GM12872 (cell line): ENCODE results near the gene ACTRT2.

Experiments used
- TF ChIP-seq, protein P1 (sequence below): IDR thresholded peaks from 3 replicates; pipeline ENCODE4 v1.5.1; 2011; ENCODE audit warnings: low read depth, mild to moderate bottlenecking, low read length, moderate library complexity; ENCODE audit not compliant: insufficient read depth

The ACTRT2 gene

DNA sequence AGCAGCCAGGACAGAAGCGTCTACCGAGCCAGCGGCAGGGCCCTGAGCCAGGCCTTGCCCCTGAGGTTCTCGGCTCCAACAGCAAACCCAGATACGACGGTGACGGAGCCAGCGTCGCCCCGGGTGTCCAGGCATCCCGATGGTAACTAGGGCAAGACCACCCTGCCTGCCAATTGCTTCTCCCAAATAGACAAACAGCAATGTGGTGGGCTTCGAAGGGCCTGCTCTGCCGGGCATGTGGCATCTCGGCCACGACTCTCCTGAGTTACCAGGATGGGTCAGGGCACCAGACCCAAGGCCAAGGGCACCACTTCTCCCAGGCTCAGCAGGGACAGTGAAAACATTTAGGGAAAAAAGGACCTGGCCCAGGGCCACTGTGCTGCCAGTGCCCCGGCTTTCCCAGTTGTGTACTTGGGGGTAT lies 3.2 kb upstream of the ACTRT2 start:
- TF ChIP-seq, protein P1, sequence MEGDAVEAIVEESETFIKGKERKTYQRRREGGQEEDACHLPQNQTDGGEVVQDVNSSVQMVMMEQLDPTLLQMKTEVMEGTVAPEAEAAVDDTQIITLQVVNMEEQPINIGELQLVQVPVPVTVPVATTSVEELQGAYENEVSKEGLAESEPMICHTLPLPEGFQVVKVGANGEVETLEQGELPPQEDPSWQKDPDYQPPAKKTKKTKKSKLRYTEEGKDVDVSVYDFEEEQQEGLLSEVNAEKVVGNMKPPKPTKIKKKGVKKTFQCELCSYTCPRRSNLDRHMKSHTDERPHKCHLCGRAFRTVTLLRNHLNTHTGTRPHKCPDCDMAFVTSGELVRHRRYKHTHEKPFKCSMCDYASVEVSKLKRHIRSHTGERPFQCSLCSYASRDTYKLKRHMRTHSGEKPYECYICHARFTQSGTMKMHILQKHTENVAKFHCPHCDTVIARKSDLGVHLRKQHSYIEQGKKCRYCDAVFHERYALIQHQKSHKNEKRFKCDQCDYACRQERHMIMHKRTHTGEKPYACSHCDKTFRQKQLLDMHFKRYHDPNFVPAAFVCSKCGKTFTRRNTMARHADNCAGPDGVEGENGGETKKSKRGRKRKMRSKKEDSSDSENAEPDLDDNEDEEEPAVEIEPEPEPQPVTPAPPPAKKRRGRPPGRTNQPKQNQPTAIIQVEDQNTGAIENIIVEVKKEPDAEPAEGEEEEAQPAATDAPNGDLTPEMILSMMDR, result no peak

DNA sequence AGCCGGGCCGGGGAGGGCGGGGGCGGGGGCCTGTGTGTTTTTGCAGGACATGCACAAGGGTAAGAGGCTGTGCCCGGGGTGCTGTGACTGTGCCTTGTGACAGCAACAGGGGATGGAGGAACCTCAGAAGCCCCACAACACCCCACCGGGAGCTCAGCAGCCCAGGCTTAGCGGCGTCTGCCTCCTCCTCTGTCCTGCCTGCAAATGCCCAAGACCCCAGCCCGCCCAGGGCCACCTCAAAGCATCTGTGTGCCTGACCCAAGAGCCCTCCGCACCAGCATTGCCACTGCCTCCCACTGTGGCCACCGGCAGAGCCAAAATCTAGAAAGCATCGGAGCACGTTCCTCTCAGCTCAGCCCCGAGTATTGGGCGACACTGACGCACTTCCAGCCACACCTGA lies 2.7 kb upstream of the ACTRT2 start:
- TF ChIP-seq, protein P1, result no peak

DNA sequence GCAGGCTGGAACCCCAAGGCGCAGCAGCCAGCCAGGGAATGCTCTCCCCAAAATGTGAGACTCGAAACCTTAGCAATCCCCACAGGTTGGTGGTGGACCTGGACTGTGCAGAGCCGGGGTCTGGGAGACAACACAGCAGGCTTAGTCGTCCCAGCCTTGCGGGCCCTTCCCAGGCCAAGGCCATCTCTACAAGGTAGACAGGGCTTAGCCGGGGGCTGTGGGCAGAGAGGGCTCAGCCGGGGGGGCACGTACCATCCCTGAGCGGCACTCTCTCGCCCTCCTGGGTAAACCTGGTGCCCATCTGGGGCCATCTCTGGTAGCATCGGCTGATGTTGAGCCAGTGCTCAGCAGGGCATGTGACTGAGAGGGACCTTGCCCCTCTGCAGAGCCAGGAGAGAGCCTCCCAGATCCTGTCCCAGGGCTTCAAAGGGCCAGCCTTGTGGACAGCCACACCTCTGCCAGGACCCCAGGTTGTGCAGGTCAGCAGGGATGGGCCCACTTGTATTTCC lies 2.2 kb upstream of the ACTRT2 start:
- TF ChIP-seq, protein P1, result no peak

DNA sequence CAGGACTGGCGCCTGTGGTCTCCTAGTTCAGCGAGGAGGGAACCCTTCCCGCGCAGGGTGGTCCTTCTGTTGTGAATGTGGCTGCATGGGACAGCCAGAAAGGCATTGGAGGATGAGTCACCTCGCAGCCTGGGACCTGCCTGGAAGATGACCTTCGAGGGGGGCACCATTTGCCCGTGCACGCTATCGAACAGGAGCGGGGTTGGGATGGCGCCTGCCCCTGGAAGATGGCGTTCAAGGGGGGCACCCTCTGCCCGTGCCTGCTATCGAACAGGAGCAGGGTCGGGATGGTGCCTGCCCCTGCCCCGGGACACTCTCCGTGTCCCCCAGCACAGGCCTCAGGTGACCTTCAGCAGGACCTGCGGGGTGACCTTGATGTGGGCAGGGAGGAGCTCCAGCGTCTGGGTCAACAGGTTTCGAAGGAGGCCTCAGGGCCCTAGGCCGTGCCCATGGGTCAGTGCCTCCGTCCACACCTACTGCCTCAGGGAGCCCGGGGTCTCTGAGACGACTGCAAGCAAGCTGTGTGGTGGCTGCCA lies 1.7 kb upstream of the ACTRT2 start:
- TF ChIP-seq, protein P1, result no peak

DNA sequence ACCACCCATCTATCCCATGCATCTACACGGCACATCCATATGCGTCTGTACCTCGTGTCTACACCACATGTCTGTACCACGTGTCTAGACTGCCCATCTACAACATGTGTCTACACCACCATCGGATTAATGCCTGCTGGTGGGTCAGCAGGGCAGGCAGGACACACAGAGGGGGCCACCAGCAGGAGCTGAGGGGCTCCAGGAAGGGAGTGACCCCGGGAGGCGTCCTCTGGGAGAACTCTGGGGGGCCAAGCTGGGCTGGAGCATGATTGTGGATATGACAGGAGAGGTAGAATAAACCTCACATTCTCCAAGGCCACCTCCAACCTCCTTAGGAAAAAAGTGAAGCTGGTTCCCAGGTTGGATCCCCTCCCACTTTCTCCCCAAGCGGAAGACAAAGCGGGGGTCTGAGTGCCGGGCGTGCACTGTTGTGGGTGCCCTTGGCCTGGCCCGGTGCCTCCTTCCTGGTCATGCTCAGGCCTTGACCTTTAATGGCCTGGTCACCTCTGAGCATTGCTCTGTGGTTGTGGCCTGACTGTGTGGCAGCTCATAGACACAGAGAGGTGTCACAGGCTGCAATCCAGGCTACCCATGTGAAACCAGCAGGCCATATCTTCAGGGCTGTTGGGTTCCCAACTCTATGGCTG lies 881 bp upstream of the ACTRT2 start:
- TF ChIP-seq, protein P1, result no peak

DNA sequence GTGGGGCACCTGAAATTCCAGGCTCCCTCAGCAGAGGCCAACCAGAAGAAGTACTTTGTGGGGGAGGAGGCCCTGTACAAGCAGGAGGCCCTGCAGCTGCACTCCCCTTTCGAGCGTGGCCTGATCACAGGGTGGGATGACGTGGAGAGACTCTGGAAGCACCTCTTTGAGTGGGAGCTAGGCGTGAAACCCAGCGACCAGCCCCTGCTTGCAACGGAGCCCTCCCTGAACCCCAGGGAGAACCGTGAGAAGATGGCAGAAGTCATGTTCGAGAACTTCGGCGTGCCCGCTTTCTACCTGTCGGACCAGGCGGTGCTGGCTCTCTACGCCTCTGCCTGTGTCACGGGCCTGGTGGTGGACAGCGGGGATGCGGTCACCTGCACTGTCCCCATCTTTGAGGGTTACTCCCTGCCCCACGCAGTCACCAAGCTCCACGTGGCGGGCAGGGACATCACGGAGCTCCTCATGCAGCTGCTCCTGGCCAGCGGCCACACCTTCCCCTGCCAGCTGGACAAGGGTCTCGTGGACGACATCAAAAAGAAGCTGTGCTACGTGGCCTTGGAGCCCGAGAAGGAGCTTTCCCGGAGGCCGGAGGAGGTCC lies 634 bp downstream of the ACTRT2 start:
- TF ChIP-seq, protein P1, result no peak

DNA sequence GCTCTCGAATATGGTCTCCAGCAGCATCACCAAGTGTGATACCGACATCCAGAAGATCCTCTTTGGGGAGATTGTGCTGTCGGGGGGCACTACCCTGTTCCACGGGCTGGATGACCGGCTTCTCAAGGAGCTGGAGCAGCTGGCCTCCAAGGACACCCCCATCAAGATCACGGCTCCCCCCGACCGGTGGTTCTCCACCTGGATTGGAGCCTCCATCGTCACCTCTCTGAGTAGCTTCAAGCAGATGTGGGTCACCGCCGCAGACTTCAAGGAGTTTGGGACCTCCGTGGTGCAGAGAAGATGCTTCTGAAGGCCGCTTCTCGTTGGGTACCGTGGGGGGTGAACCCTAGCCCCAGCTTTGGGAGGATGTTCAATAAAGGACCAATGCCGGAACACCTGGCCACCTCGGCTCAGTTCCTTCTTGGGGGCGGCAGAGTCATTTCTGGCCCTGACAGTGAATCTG lies 1.3 kb downstream of the ACTRT2 start:
- TF ChIP-seq, protein P1, result no peak
